HUES64 (cell line): ENCODE results near the gene C1QL3.

ENCODE experiments used
- H3K27ac ChIP-seq: 2 replicates; pipeline ENCODE4 v1.7.0; 2013; ENCODE audit warnings: low read depth, low read length, inconsistent platforms
- H3K27me3 ChIP-seq: 2 replicates; pipeline ENCODE4 v1.6.1; 2013; ENCODE audit warnings: mild to moderate bottlenecking, low read length; ENCODE audit not compliant: insufficient read depth
- H3K36me3 ChIP-seq: 2 replicates; pipeline ENCODE4 v1.6.1; 2013; ENCODE audit warnings: mild to moderate bottlenecking, low read length; ENCODE audit not compliant: insufficient read depth
- H3K4me1 ChIP-seq: 2 replicates; pipeline ENCODE4 v1.6.1; 2013; ENCODE audit warnings: mild to moderate bottlenecking, low read length, moderate library complexity; ENCODE audit not compliant: insufficient read depth
- H3K4me3 ChIP-seq: 2 replicates; pipeline ENCODE4 v1.5.1; 2013; ENCODE audit warnings: mild to moderate bottlenecking, low read length, moderate library complexity
- H3K9ac ChIP-seq: 2 replicates; pipeline ENCODE4 v1.6.1; 2013; ENCODE audit warnings: mild to moderate bottlenecking, low read depth, low read length
- H3K9me3 ChIP-seq: 2 replicates; pipeline ENCODE4 v1.6.1; 2013; ENCODE audit warnings: low read depth, low read length; ENCODE audit not compliant: insufficient read depth
- WGBS: fragments of 150-250, 120-280 bp; methylation state at CpG from one replicate; pipeline ENCODE4 v1.1.7; 2013; ENCODE audit warnings: missing lambda C conversion rate; 5-methylcytosine and 5-hydroxymethylcytosine counted together

The C1QL3 gene

GRCh38 chr10:16491933-16492332, 29.7 kb downstream of the C1QL3 start:
- Histone ChIP-seq H3K27me3 (no peaks in the 10 kb centered on the region), H3K9ac (no peak overlapping the region), H3K4me3 (no peak overlapping the region), H3K9me3 (no peaks in the 10 kb centered on the region), H3K4me1 (0 out of 2 replicates have a peak, but pooled peaks cover 4% of the 10 kb centered on the region), H3K36me3 (no peaks in the 10 kb centered on the region), H3K27ac (no peak overlapping the region)
- WGBS: 77% methylated on average over 2 of the region's 2 CpGs

- H3K4me1 ChIP-seq: 0 out of 2 replicates have a peak, but pooled peaks cover 4% of the 10 kb centered on the region
- no peak overlapping the region for H3K4me3 ChIP-seq
- H3K27ac ChIP-seq: no peak overlapping the region
- H3K36me3 ChIP-seq: no peaks in the 10 kb centered on the region
- 94% methylated on average over 2 of the region's 3 CpGs for WGBS
- H3K9ac ChIP-seq: no peak overlapping the region
- H3K27me3 ChIP-seq: no peaks in the 10 kb centered on the region
- H3K9me3 ChIP-seq: no peaks in the 10 kb centered on the region
These were observed 31.2 kb downstream of the C1QL3 start for GRCh38 chr10:16490511-16490910.

- 92% methylated on average over 11 of the region's 11 CpGs for WGBS
- no peak overlapping the region for H3K4me3 ChIP-seq
These were observed 38.3 kb downstream of the C1QL3 start for GRCh38 chr10:16483241-16483917.

GRCh38 chr10:16481052-16481728, 40.5 kb downstream of the C1QL3 start:
- Histone ChIP-seq H3K27me3 (no peaks in the 10 kb centered on the region), H3K4me3 (no peak overlapping the region), H3K9ac (no peak overlapping the region), H3K27ac (no peak overlapping the region), H3K36me3 (no peaks in the 10 kb centered on the region), H3K4me1 (no peaks in the 10 kb centered on the region), H3K9me3 (no peaks in the 10 kb centered on the region)
- 91% methylated on average over 4 of the region's 5 CpGs for WGBS

More at GRCh38 chr10:16483241-16483917, 38.3 kb downstream of the C1QL3 start:
- Histone ChIP-seq H3K36me3 (no peaks in the 10 kb centered on the region), H3K9me3 (no peaks in the 10 kb centered on the region), H3K27ac (no peak overlapping the region), H3K27me3 (no peaks in the 10 kb centered on the region), H3K4me1 (no peaks in the 10 kb centered on the region), H3K9ac (no peak overlapping the region)

GRCh38 chr10:16478801-16479200, 42.9 kb downstream of the C1QL3 start:
- no peaks in the 10 kb centered on the region for H3K36me3 ChIP-seq
- H3K9me3 ChIP-seq: no peaks in the 10 kb centered on the region
- 92% methylated on average over 4 of the region's 4 CpGs for WGBS
- no peak overlapping the region for H3K9ac ChIP-seq
- no peak overlapping the region for H3K4me3 ChIP-seq
- H3K27ac ChIP-seq: no peak overlapping the region
- no peaks in the 10 kb centered on the region for H3K4me1 ChIP-seq
- H3K27me3 ChIP-seq: no peaks in the 10 kb centered on the region

- WGBS: 86% methylated on average over 1 of the region's 1 CpG
- H3K4me1 ChIP-seq: no peaks in the 10 kb centered on the region
- no peaks in the 10 kb centered on the region for H3K9me3 ChIP-seq
- H3K9ac ChIP-seq: no peak overlapping the region
- H3K27ac ChIP-seq: no peak overlapping the region
- no peak overlapping the region for H3K4me3 ChIP-seq
- no peaks in the 10 kb centered on the region for H3K27me3 ChIP-seq
- H3K36me3 ChIP-seq: no peaks in the 10 kb centered on the region
These were observed 43.9 kb downstream of the C1QL3 start for GRCh38 chr10:16477757-16478156.

DNA sequence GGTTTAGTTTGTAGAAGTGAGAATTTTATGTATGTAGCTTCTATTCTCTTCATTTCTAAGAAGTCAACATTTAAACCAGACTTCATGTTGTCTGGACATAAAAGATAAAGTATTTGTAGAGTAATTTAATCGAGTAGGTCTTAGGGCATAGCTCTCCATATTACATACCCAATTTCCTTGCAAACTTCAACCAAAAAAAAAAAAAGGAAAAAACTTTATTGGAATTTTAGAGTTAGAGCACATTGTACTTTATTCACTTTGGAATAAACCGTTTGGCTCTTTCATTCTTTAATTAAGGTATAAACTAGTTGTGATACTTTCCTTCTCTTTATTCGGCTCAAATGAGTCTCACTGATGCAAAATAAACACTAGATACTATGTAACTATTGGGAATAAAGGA, 48.9 kb downstream of the C1QL3 start:
- H3K27me3 ChIP-seq: no peaks in the 10 kb centered on the region
- no peak overlapping the region for H3K4me3 ChIP-seq
- H3K9me3 ChIP-seq: no peaks in the 10 kb centered on the region
- H3K36me3 ChIP-seq: no peaks in the 10 kb centered on the region
- no peak overlapping the region for H3K27ac ChIP-seq
- H3K4me1 ChIP-seq: no peaks in the 10 kb centered on the region
- H3K9ac ChIP-seq: no peak overlapping the region
- WGBS: no CpG with 5 or more reads among the region's 3 CpGs

DNA sequence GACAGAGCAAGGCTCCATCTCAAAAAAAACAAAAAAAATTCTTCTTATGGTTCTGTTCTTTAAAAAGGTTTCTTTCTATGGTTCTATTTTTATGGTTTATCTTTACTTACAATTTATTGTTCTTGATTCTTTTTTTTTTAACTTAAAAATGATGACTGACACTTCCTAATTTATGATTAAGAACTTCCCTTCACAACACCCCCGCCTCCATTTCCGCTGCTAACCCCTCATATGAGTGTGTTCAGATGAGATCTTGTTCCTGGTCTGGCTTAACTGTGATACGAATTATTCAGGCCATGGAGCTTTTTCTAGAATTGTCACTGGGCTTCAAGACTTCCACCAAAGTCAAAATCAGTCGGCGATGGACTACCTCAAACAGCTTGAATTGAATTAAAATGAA, 50.9 kb downstream of the C1QL3 start:
- Histone ChIP-seq H3K9ac (no peak overlapping the region), H3K9me3 (no peaks in the 10 kb centered on the region), H3K36me3 (no peaks in the 10 kb centered on the region), H3K27me3 (no peaks in the 10 kb centered on the region), H3K27ac (no peak overlapping the region), H3K4me1 (no peaks in the 10 kb centered on the region), H3K4me3 (no peak overlapping the region)
- whole genome bisulfite sequencing: 95% methylated on average over 5 of the region's 5 CpGs

GRCh38 chr10:16466001-16466400, 55.7 kb downstream of the C1QL3 start:
- H3K27me3 ChIP-seq: no peaks in the 10 kb centered on the region
- H3K4me1 ChIP-seq: no peaks in the 10 kb centered on the region
- H3K27ac ChIP-seq: no peak overlapping the region
- H3K9me3 ChIP-seq: no peaks in the 10 kb centered on the region
- H3K36me3 ChIP-seq: no peaks in the 10 kb centered on the region
- no peak overlapping the region for H3K4me3 ChIP-seq
- H3K9ac ChIP-seq: no peak overlapping the region
- no CpG with 5 or more reads among the region's 1 CpG for WGBS
